Upper lobe of right lung (tissue), 1 donor: Measurements from ENCODE around the gene TIMM17B. TPM values are rescaled to one million over a fixed set of nuclear protein-coding genes. Genes with fewer than 3 reads are reported as not detected.
"Not testable (repeated sequence)": the region's sequence is repeated elsewhere in the genome, so short reads cannot be mapped to it uniquely, and the experiment has no call there.

Experiments used
- ATAC-seq: fragments of 200-7000 bp; cut with Tn5 transposase; one replicate; pipeline ENCODE4 v1.9.1; 2020; ENCODE audit warnings: mild to moderate bottlenecking, moderate library complexity
- DNase-seq: peaks from one replicate; pipeline ENCODE4 v3.0.0-alpha.2; 2020
- H3K27ac ChIP-seq: fragments of 200-600 bp; one replicate; pipeline ENCODE4 v1.8.0; 2022
- H3K27me3 ChIP-seq: fragments of 200-600 bp; one replicate; pipeline ENCODE4 v1.8.0; 2022; ENCODE audit warnings: mild to moderate bottlenecking
- H3K36me3 ChIP-seq: fragments of 200-600 bp; one replicate; pipeline ENCODE4 v1.8.0; 2022
- H3K4me1 ChIP-seq: fragments of 200-600 bp; one replicate; pipeline ENCODE4 v1.8.0; 2022
- H3K4me3 ChIP-seq: fragments of 200-600 bp; one replicate; pipeline ENCODE4 v1.8.0; 2022; ENCODE audit warnings: mild to moderate bottlenecking
- H3K9me3 ChIP-seq: fragments of 200-600 bp; one replicate; pipeline ENCODE4 v1.8.0; 2022
- intact Hi-C: fragments of 100-400 bp; cut with DNase I; formaldehyde crosslinking; loops from one replicate; pipeline ENCODE4 v1.11.0; 2022
- total RNA-seq: library from RNA; stranded (reverse); fragmentation: NEBNext Ultra II Directional; extraction: Animal tissue kit (Norgen Biotek cat#: 25700); gene quantifications from one replicate; pipeline ENCODE4 v1.2.1, GENCODE V29; 2021
- TF ChIP-seq, protein P1 (sequence below): fragments of 200-600 bp; IDR thresholded peaks from one replicate; pipeline ENCODE4 v1.8.0; 2022; ENCODE audit warnings: antibody characterized with exemption
- donor health status: DM: no; HTN: yes; CAD: no; lungs with severe emphysema.

The TIMM17B gene
- total RNA-seq, 1 donor from 2014 or later, result 32.9 TPM

DNA sequence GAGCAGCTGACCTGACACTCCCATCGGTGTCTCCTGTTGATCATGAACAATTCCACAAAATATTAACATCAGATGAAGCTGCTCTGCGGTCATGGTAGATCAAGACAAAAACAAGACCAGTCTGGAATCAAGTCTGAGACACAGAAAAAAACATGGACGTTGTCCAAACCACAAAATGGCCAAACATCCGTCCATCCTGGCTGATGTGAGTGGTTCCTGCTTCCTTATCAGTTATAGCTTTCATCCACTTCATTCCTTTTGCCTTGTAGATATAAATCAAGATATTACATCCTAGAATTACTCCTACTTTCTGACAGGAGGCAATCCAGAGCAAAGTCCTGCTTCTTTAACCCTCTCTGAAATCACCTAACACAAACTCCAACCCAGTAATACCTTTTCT, 33.4 kb downstream of the TIMM17B start:
- H3K36me3 ChIP-seq, result no peaks in the 10 kb centered on the region
- ATAC-seq, result no peak
- TF ChIP-seq, protein P1, sequence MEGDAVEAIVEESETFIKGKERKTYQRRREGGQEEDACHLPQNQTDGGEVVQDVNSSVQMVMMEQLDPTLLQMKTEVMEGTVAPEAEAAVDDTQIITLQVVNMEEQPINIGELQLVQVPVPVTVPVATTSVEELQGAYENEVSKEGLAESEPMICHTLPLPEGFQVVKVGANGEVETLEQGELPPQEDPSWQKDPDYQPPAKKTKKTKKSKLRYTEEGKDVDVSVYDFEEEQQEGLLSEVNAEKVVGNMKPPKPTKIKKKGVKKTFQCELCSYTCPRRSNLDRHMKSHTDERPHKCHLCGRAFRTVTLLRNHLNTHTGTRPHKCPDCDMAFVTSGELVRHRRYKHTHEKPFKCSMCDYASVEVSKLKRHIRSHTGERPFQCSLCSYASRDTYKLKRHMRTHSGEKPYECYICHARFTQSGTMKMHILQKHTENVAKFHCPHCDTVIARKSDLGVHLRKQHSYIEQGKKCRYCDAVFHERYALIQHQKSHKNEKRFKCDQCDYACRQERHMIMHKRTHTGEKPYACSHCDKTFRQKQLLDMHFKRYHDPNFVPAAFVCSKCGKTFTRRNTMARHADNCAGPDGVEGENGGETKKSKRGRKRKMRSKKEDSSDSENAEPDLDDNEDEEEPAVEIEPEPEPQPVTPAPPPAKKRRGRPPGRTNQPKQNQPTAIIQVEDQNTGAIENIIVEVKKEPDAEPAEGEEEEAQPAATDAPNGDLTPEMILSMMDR, result no peak
- H3K9me3 ChIP-seq, result no peaks in the 10 kb centered on the region
- intact Hi-C loops, result no loop called here
- DNase-seq, result no peak
- H3K27ac ChIP-seq, result no peak overlapping the region
- H3K4me3 ChIP-seq, result no peak overlapping the region
- no peaks in the 10 kb centered on the region for H3K4me1 ChIP-seq
- no peaks in the 10 kb centered on the region for H3K27me3 ChIP-seq

GRCh38 chrX:48854898-48855297, 42.7 kb downstream of the TIMM17B start:
- Histone ChIP-seq H3K27me3 (no peaks in the 10 kb centered on the region), H3K36me3 (no peaks in the 10 kb centered on the region), H3K4me1 (no peaks in the 10 kb centered on the region), H3K27ac (no peak overlapping the region), H3K4me3 (no peak overlapping the region), H3K9me3 (no peaks in the 10 kb centered on the region)
- ATAC-seq (no peak), DNase-seq (no peak)
- TF ChIP-seq, protein P1, result no peak
- intact Hi-C loops, result no loop called here

GRCh38 chrX:48854121-48854804, 43.3 kb downstream of the TIMM17B start:
- intact Hi-C loops, H3K36me3 ChIP-seq, H3K9me3 ChIP-seq, H3K27ac ChIP-seq, H3K27me3 ChIP-seq, DNase-seq, H3K4me1 ChIP-seq, H3K4me3 ChIP-seq, ATAC-seq: not testable (repeated sequence)

- H3K4me3 ChIP-seq, intact Hi-C loops, H3K9me3 ChIP-seq, H3K4me1 ChIP-seq, H3K27ac ChIP-seq, H3K36me3 ChIP-seq, DNase-seq, ATAC-seq, H3K27me3 ChIP-seq: not testable (repeated sequence)
Measured at GRCh38 chrX:48853494-48853893, 44.1 kb downstream of the TIMM17B start.

- TF ChIP-seq, protein P1, result no peak
- ATAC-seq (no peak), DNase-seq (no peak)
- H3K27ac ChIP-seq, result no peak overlapping the region
- no peaks in the 10 kb centered on the region for H3K9me3 ChIP-seq
- no peaks in the 10 kb centered on the region for H3K27me3 ChIP-seq
- no peaks in the 10 kb centered on the region for H3K4me1 ChIP-seq
- no peak overlapping the region for H3K4me3 ChIP-seq
- no peaks in the 10 kb centered on the region for H3K36me3 ChIP-seq
- intact Hi-C loops, result no loop called here
Measured at GRCh38 chrX:48852857-48853256, 44.7 kb downstream of the TIMM17B start.

- intact Hi-C loops, result no loop called here
- TF ChIP-seq, protein P1, result no peak
- Histone ChIP-seq H3K27me3 (no peaks in the 10 kb centered on the region), H3K36me3 (no peaks in the 10 kb centered on the region), H3K27ac (no peak overlapping the region), H3K4me1 (no peaks in the 10 kb centered on the region), H3K4me3 (no peak overlapping the region), H3K9me3 (no peaks in the 10 kb centered on the region)
- ATAC-seq, result no peak
- no peak for DNase-seq
Measured at GRCh38 chrX:48848847-48849246, 48.7 kb downstream of the TIMM17B start.

Other genes with a start within 250 kb of the TIMM17B start
- 25.3 TPM for gene WAS, start 214.0 kb downstream of the TIMM17B start, total RNA-seq
- 3.0 TPM for gene SUV39H1, start 201.0 kb downstream of the TIMM17B start, total RNA-seq
- 2.6 TPM for gene GLOD5, start 136.0 kb downstream of the TIMM17B start, total RNA-seq
- gene GATA1, start 111.2 kb downstream of the TIMM17B start, total RNA-seq, result 0.87 TPM
- 94.2 TPM for gene HDAC6, start 95.7 kb downstream of the TIMM17B start, total RNA-seq
- not detected for gene ERAS, start 71.3 kb downstream of the TIMM17B start, total RNA-seq
- gene PCSK1N, start 62.2 kb downstream of the TIMM17B start, total RNA-seq, result 4.3 TPM
- 61.3 TPM for gene PQBP1, start 162 bp upstream of the TIMM17B start, total RNA-seq
- gene SLC35A2, start 13.9 kb upstream of the TIMM17B start, total RNA-seq, result 22.6 TPM
- gene PIM2, start 21.3 kb upstream of the TIMM17B start, total RNA-seq, result 14.4 TPM
- 42.6 TPM for gene OTUD5, start 59.8 kb upstream of the TIMM17B start, total RNA-seq
- gene KCND1, start 74.1 kb upstream of the TIMM17B start, total RNA-seq, result 1.2 TPM
- gene GRIPAP1, start 104.5 kb upstream of the TIMM17B start, total RNA-seq, result 52.8 TPM
- gene TFE3, start 145.6 kb upstream of the TIMM17B start, total RNA-seq, result 62.4 TPM
- 10.8 TPM for gene CCDC120, start 161.2 kb upstream of the TIMM17B start, total RNA-seq
- 17.3 TPM for gene PRAF2, start 176.2 kb upstream of the TIMM17B start, total RNA-seq
- 63.2 TPM for gene WDR45, start 182.1 kb upstream of the TIMM17B start, total RNA-seq
- 19.3 TPM for gene GPKOW, start 226.0 kb upstream of the TIMM17B start, total RNA-seq